Measurements from ENCODE around the gene ASPG. TPM values are rescaled to one million over a fixed set of nuclear protein-coding genes. Genes with fewer than 3 reads are reported as not detected.

The ASPG gene
- total and polyA plus RNA-seq, 2 donors (not counting 1 experiment from before 2014, with no cell fraction given): not detected

DNA sequence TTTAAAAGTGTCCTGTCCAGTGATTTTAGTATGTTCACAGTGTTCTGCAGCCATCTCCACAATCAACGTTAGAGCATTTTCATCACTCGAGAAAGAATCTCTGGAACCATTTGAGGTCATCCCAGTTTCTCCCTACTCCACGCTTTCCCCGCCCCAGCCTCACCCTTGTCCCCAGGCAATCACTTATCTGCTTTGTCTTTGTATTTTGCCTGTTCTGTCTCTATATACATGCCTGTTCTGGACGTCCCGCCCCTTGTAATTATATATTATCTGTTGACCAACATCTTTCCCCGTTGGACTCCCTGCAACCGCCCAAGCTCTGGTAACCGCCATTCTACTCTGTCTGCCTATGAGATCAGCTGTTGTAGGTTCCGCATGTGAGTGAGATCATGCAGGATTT is 21.5 kb upstream of the ASPG start:
- H3K27ac ChIP-seq (ENCODE audit: insufficient read depth, low read length): no peak overlapping the region
- no peak overlapping the region for H3K4me2 ChIP-seq (ENCODE audit: extremely low read depth, insufficient read depth, low read length)
- H3K4me3 ChIP-seq (replicated peaks in 1 of 4; ENCODE audit: control extremely low read depth in 1 of 4, insufficient read depth in 1 of 4, low read depth in 3 of 4, low read length in 4 of 4): no peak overlapping the region
- H3K36me3 ChIP-seq (ENCODE audit: control insufficient read depth, insufficient read depth, low read length): no peaks in the 10 kb centered on the region
- TF ChIP-seq, protein P1, sequence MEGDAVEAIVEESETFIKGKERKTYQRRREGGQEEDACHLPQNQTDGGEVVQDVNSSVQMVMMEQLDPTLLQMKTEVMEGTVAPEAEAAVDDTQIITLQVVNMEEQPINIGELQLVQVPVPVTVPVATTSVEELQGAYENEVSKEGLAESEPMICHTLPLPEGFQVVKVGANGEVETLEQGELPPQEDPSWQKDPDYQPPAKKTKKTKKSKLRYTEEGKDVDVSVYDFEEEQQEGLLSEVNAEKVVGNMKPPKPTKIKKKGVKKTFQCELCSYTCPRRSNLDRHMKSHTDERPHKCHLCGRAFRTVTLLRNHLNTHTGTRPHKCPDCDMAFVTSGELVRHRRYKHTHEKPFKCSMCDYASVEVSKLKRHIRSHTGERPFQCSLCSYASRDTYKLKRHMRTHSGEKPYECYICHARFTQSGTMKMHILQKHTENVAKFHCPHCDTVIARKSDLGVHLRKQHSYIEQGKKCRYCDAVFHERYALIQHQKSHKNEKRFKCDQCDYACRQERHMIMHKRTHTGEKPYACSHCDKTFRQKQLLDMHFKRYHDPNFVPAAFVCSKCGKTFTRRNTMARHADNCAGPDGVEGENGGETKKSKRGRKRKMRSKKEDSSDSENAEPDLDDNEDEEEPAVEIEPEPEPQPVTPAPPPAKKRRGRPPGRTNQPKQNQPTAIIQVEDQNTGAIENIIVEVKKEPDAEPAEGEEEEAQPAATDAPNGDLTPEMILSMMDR (conservative IDR thresholded peaks at IDR 0.05 in 1 of 2, IDR thresholded peaks at IDR 0.05 in 1 of 2; ENCODE audit: low read depth in 1 of 2, low read length in 2 of 2): no peak
- TF ChIP-seq EZH2 (IDR thresholded peaks at IDR 0.05; ENCODE audit: low read length, missing control alignments): no peak
- no peaks in the 10 kb centered on the region for H3K9me3 ChIP-seq (ENCODE audit: control insufficient read depth, insufficient read depth, low read depth, low read length)
- no peaks in the 10 kb centered on the region for H3K27me3 ChIP-seq (ENCODE audit: control insufficient read depth, insufficient read depth, low read length)
- H3K4me1 ChIP-seq (ENCODE audit: control insufficient read depth, extremely low read depth, insufficient read depth, low read length): no peaks in the 10 kb centered on the region
- H2AFZ ChIP-seq (ENCODE audit: low read length): no peak overlapping the region
- no peaks in the 10 kb centered on the region for H4K20me1 ChIP-seq (ENCODE audit: control insufficient read depth, extremely low read depth, insufficient read depth, low read length)
- no peak for DNase-seq (ENCODE audit: low read depth in 2 of 2)
- no peaks in the 10 kb centered on the region for H3K79me2 ChIP-seq (ENCODE audit: control insufficient read depth, insufficient read depth, low read length)
- H3K9ac ChIP-seq (ENCODE audit: insufficient read depth, low read length): no peak overlapping the region

- H3K4me2 ChIP-seq (ENCODE audit: extremely low read depth, insufficient read depth, low read length): no peak overlapping the region
- H3K36me3 ChIP-seq (ENCODE audit: control insufficient read depth, insufficient read depth, low read length): no peaks in the 10 kb centered on the region
- H3K9me3 ChIP-seq (ENCODE audit: control insufficient read depth, insufficient read depth, low read depth, low read length): no peaks in the 10 kb centered on the region
- H2AFZ ChIP-seq (ENCODE audit: low read length): no peak overlapping the region
- H3K27ac ChIP-seq (ENCODE audit: insufficient read depth, low read length): no peak overlapping the region
- no peaks in the 10 kb centered on the region for H3K79me2 ChIP-seq (ENCODE audit: control insufficient read depth, insufficient read depth, low read length)
- no peaks in the 10 kb centered on the region for H3K4me1 ChIP-seq (ENCODE audit: control insufficient read depth, extremely low read depth, insufficient read depth, low read length)
- H3K4me3 ChIP-seq (replicated peaks in 1 of 4; ENCODE audit: control extremely low read depth in 1 of 4, insufficient read depth in 1 of 4, low read depth in 3 of 4, low read length in 4 of 4): no peak overlapping the region
- DNase-seq (ENCODE audit: low read depth in 2 of 2): no peak
- TF ChIP-seq, protein P1 (conservative IDR thresholded peaks at IDR 0.05 in 1 of 2, IDR thresholded peaks at IDR 0.05 in 1 of 2; ENCODE audit: low read depth in 1 of 2, low read length in 2 of 2): no peak
- no peaks in the 10 kb centered on the region for H4K20me1 ChIP-seq (ENCODE audit: control insufficient read depth, extremely low read depth, insufficient read depth, low read length)
- no peaks in the 10 kb centered on the region for H3K27me3 ChIP-seq (ENCODE audit: control insufficient read depth, insufficient read depth, low read length)
- H3K9ac ChIP-seq (ENCODE audit: insufficient read depth, low read length): no peak overlapping the region
Measured at GRCh38 chr14:104066279-104066678, 19.2 kb upstream of the ASPG start.

GRCh38 chr14:104066719-104067295 is 18.7 kb upstream of the ASPG start:
- Histone ChIP-seq H3K79me2 (ENCODE audit: control insufficient read depth, insufficient read depth, low read length) (no peaks in the 10 kb centered on the region), H3K9ac (ENCODE audit: insufficient read depth, low read length) (no peak overlapping the region), H3K9me3 (ENCODE audit: control insufficient read depth, insufficient read depth, low read depth, low read length) (no peaks in the 10 kb centered on the region), H2AFZ (ENCODE audit: low read length) (no peak overlapping the region), H3K4me2 (ENCODE audit: extremely low read depth, insufficient read depth, low read length) (no peak overlapping the region), H4K20me1 (ENCODE audit: control insufficient read depth, extremely low read depth, insufficient read depth, low read length) (no peaks in the 10 kb centered on the region), H3K27me3 (ENCODE audit: control insufficient read depth, insufficient read depth, low read length) (no peaks in the 10 kb centered on the region), H3K4me1 (ENCODE audit: control insufficient read depth, extremely low read depth, insufficient read depth, low read length) (no peaks in the 10 kb centered on the region), H3K27ac (ENCODE audit: insufficient read depth, low read length) (no peak overlapping the region), H3K4me3 (replicated peaks in 1 of 4; ENCODE audit: control extremely low read depth in 1 of 4, insufficient read depth in 1 of 4, low read depth in 3 of 4, low read length in 4 of 4) (no peak overlapping the region), H3K36me3 (ENCODE audit: control insufficient read depth, insufficient read depth, low read length) (no peaks in the 10 kb centered on the region)
- no peak for TF ChIP-seq EZH2 (IDR thresholded peaks at IDR 0.05; ENCODE audit: low read length, missing control alignments)
- TF ChIP-seq, protein P1 (conservative IDR thresholded peaks at IDR 0.05 in 1 of 2, IDR thresholded peaks at IDR 0.05 in 1 of 2; ENCODE audit: low read depth in 1 of 2, low read length in 2 of 2): no peak
- no peak for DNase-seq (ENCODE audit: low read depth in 2 of 2)
